T-helper 1 cell treated with Interleukin-12 subunit alpha and Interleukin-12 subunit beta and Interleukin-4 antibody, amounts not matched to agents 30 ng/mL and 1 ng/mL, for 36 hours (primary cell): ENCODE data around the gene BRICD5. TPM values are rescaled to one million over a fixed set of nuclear protein-coding genes. Genes with fewer than 3 reads are reported as not detected.

Source experiments
- intact Hi-C: fragments of 100-400 bp; cut with micrococcal nuclease; formaldehyde crosslinking; loops from one replicate; pipeline ENCODE4 v1.15.1; 2024
- total RNA-seq: library from RNA; stranded (reverse); gene quantifications from 2 replicates; pipeline ENCODE4 v1.2.3, GENCODE V29; 2022

The BRICD5 gene
- total RNA-seq, 1 donor from 2014 or later: 12.5 TPM

GRCh38 chr16:2237493-2238149, 27.0 kb upstream of the BRICD5 start:
- intact Hi-C loops: no loop called here

GRCh38 chr16:2237102-2237482, 26.4 kb upstream of the BRICD5 start:
- intact Hi-C loops: no loop called here

GRCh38 chr16:2236337-2237101, 25.9 kb upstream of the BRICD5 start, which contains the start of gene DNASE1L2:
Gene DNASE1L2 (plus strand): TSS chr16:2236444. CDS start chr16:2236817, 373 bp downstream.
- intact Hi-C loops: no loop called here

- intact Hi-C loops: no loop called here
Observed at GRCh38 chr16:2235695-2236336, 25.2 kb upstream of the BRICD5 start.

GRCh38 chr16:2235234-2235651, 24.6 kb upstream of the BRICD5 start:
- intact Hi-C loops: no loop called here

- intact Hi-C loops: no loop called here
Observed at GRCh38 chr16:2234813-2235170, 24.1 kb upstream of the BRICD5 start.

GRCh38 chr16:2233872-2234812, 23.5 kb upstream of the BRICD5 start:
- intact Hi-C loops: no loop called here

GRCh38 chr16:2233046-2233775, 22.5 kb upstream of the BRICD5 start:
- intact Hi-C loops: no loop called here

GRCh38 chr16:2232094-2232990, 21.7 kb upstream of the BRICD5 start:
- intact Hi-C loops: no loop called here

- intact Hi-C loops: no loop called here
Observed at GRCh38 chr16:2231016-2231931, 20.6 kb upstream of the BRICD5 start.

GRCh38 chr16:2230376-2230775, 19.7 kb upstream of the BRICD5 start:
- intact Hi-C loops: no loop called here

GRCh38 chr16:2229632-2230250, 19.1 kb upstream of the BRICD5 start:
- intact Hi-C loops: no loop called here

- intact Hi-C loops: no loop called here
Observed at GRCh38 chr16:2229091-2229490, 18.4 kb upstream of the BRICD5 start.

GRCh38 chr16:2228161-2228824, 17.6 kb upstream of the BRICD5 start:
- intact Hi-C loops: no loop called here

GRCh38 chr16:2226918-2227317, 16.3 kb upstream of the BRICD5 start:
- intact Hi-C loops: no loop called here

- intact Hi-C loops: no loop called here
Observed at GRCh38 chr16:2226245-2226793, 15.7 kb upstream of the BRICD5 start.

GRCh38 chr16:2223942-2224486, 13.4 kb upstream of the BRICD5 start:
- intact Hi-C loops: loop anchor here (1.0 to 5.0 kb wide), 11 partner anchors 9 to 553 kb away; partner anchors contain the start of genes ATP6V0C, CCNF, CEMP1 and ECI1
